HEK293 (cell line): ENCODE data around the gene CREB5.

Experiments
- CTCF ChIA-PET: fragments of 350-600 bp; formaldehyde crosslinking; extraction: SDS; loops from one replicate; lab custom pipeline; 2021; ENCODE audit warnings: antibody characterized with exemption; lab: Yijun Ruan, JAX
- POLR2A ChIA-PET: fragments of 300-600 bp; formaldehyde crosslinking; extraction: SDS; loops from one replicate; lab custom pipeline; 2020; ENCODE audit warnings: antibody characterized with exemption, inconsistent platforms; lab: Yijun Ruan, JAX
- H3K27ac ChIP-seq: fragments of 200-500 bp; sonication (Bioruptor generic); 2 replicates; pipeline ENCODE4 v1.5.1; 2014; ENCODE audit warnings: low read depth, low read length, control low read depth, inconsistent platforms; ENCODE audit errors: extremely low read depth
- H3K36me3 ChIP-seq, 2 experiments: fragments of 200-500 bp in 1 of 2; sonication (Bioruptor generic) in 1 of 2; 1 replicate in 1 of 2; 2 replicates in 1 of 2; pipeline ENCODE4 v1.5.1; 2014 to 2017; ENCODE audit warnings: inconsistent platforms in 2 of 2, low read length in 2 of 2; ENCODE audit not compliant: control insufficient read depth in 2 of 2, insufficient read depth in 1 of 2
- H3K4me1 ChIP-seq: fragments of 200-500 bp; sonication (Bioruptor generic); 2 replicates; pipeline ENCODE4 v1.5.1; 2014; ENCODE audit warnings: mild to moderate bottlenecking, low read length, inconsistent platforms; ENCODE audit not compliant: control insufficient read depth, insufficient read depth
- H3K4me3 ChIP-seq: 2 replicates; pipeline ENCODE4 v1.5.1; 2011; ENCODE audit warnings: low read depth, mild to moderate bottlenecking, control low read depth, low read length, moderate library complexity
- H3K9me3 ChIP-seq: fragments of 200-500 bp; sonication (Bioruptor generic); 2 replicates; pipeline ENCODE4 v1.5.1; 2014; ENCODE audit warnings: low read depth, low read length, inconsistent platforms; ENCODE audit not compliant: control insufficient read depth, insufficient read depth
- BCL11A ChIP-seq: fragments of 450-650 bp; formaldehyde crosslinking; IDR thresholded peaks from 2 replicates; pipeline ENCODE4 v1.5.1; 2016; ENCODE audit warnings: low read depth, missing biosample characterization, missing genetic modification characterization
- SCRT2 ChIP-seq: fragments of 450-650 bp; formaldehyde crosslinking; IDR thresholded peaks from 2 replicates; pipeline ENCODE4 v1.5.1; 2016; ENCODE audit warnings: missing biosample characterization, missing genetic modification characterization
- YY1 ChIP-seq: fragments of 450-650 bp; formaldehyde crosslinking; IDR thresholded peaks from 2 replicates; pipeline ENCODE4 v1.5.1; 2018; ENCODE audit warnings: missing biosample characterization, missing genetic modification characterization
- ZFP69B ChIP-seq: fragments of 450-650 bp; formaldehyde crosslinking; IDR thresholded peaks from 2 replicates; pipeline ENCODE4 v1.5.1; 2016; ENCODE audit warnings: missing biosample characterization, missing genetic modification characterization
- ZNF184 ChIP-seq: fragments of 450-650 bp; IDR thresholded peaks from 2 replicates; pipeline ENCODE4 v1.5.1; 2018; ENCODE audit warnings: missing biosample characterization, mild to moderate bottlenecking, missing genetic modification characterization
- ZNF2 ChIP-seq: fragments of 450-650 bp; formaldehyde crosslinking; IDR thresholded peaks from 2 replicates; pipeline ENCODE4 v1.5.1; 2016; ENCODE audit warnings: missing biosample characterization, missing genetic modification characterization
- ZNF335 ChIP-seq: fragments of 450-650 bp; formaldehyde crosslinking; conservative IDR thresholded peaks from 2 replicates; pipeline ENCODE4 v1.5.1; 2016; ENCODE audit warnings: missing biosample characterization, missing genetic modification characterization
- ZNF366 ChIP-seq: fragments of 450-650 bp; formaldehyde crosslinking; conservative IDR thresholded peaks from 2 replicates; pipeline ENCODE4 v1.5.1; 2016; ENCODE audit warnings: missing biosample characterization, missing genetic modification characterization
- ZNF394 ChIP-seq: fragments of 450-650 bp; formaldehyde crosslinking; IDR thresholded peaks from 2 replicates; pipeline ENCODE4 v1.5.1; 2016; ENCODE audit warnings: missing biosample characterization, missing genetic modification characterization, mild to moderate bottlenecking, moderate library complexity, borderline replicate concordance
- ZNF544 ChIP-seq: fragments of 450-650 bp; formaldehyde crosslinking; IDR thresholded peaks from 2 replicates; pipeline ENCODE4 v1.5.0; 2017; ENCODE audit warnings: missing biosample characterization, missing genetic modification characterization
- ZNF549 ChIP-seq: fragments of 450-650 bp; IDR thresholded peaks from 2 replicates; pipeline ENCODE4 v1.5.1; 2018; ENCODE audit warnings: missing biosample characterization, missing genetic modification characterization, mild to moderate bottlenecking, inconsistent platforms, moderate library complexity
- ZNF660 ChIP-seq: fragments of 450-650 bp; IDR thresholded peaks from 2 replicates; pipeline ENCODE4 v1.5.1; 2018; ENCODE audit warnings: missing biosample characterization, mild to moderate bottlenecking, missing genetic modification characterization
- ZNF701 ChIP-seq: fragments of 450-650 bp; formaldehyde crosslinking; IDR thresholded peaks from 2 replicates; pipeline ENCODE4 v1.5.1; 2016; ENCODE audit warnings: missing biosample characterization, missing genetic modification characterization
- ZNF830 ChIP-seq: fragments of 450-650 bp; IDR thresholded peaks from 2 replicates; pipeline ENCODE4 v1.5.0; 2018; ENCODE audit warnings: missing biosample characterization, missing genetic modification characterization, low read depth, mild to moderate bottlenecking, moderate library complexity
- ZNF837 ChIP-seq: fragments of 450-650 bp; formaldehyde crosslinking; IDR thresholded peaks from 2 replicates; pipeline ENCODE4 v1.5.1; 2016; ENCODE audit warnings: missing biosample characterization, missing genetic modification characterization
- TF ChIP-seq, protein P1 (sequence below): fragments of 450-650 bp; formaldehyde crosslinking; IDR thresholded peaks from 2 replicates; pipeline ENCODE4 v1.5.1; 2016; ENCODE audit warnings: missing biosample characterization, missing genetic modification characterization
- TF ChIP-seq, protein P2 (sequence below): fragments of 450-650 bp; formaldehyde crosslinking; IDR thresholded peaks from 2 replicates; pipeline ENCODE4 v1.5.1; 2016; ENCODE audit warnings: missing biosample characterization, missing genetic modification characterization, low read depth
- TF ChIP-seq, protein P3 (sequence below): fragments of 450-650 bp; formaldehyde crosslinking; IDR thresholded peaks from 2 replicates; pipeline ENCODE4 v1.5.1; 2016; ENCODE audit warnings: missing biosample characterization, missing genetic modification characterization
- TF ChIP-seq, protein P4 (sequence below): sonication (generic); formaldehyde crosslinking; IDR thresholded peaks from 2 replicates; pipeline ENCODE4 v1.8.1; 2022; ENCODE audit warnings: mild to moderate bottlenecking, moderate library complexity, missing genetic modification reagents
- TF ChIP-seq, protein P5 (sequence below): fragments of 450-650 bp; formaldehyde crosslinking; IDR thresholded peaks from 2 replicates; pipeline ENCODE4 v1.5.1; 2016; ENCODE audit warnings: missing biosample characterization, missing genetic modification characterization
- TF ChIP-seq, protein P6 (sequence below): fragments of 450-650 bp; formaldehyde crosslinking; IDR thresholded peaks from 2 replicates; pipeline ENCODE4 v1.5.1; 2016; ENCODE audit warnings: missing biosample characterization, missing genetic modification characterization
- TF ChIP-seq, protein P7 (sequence below): fragments of 450-650 bp; formaldehyde crosslinking; IDR thresholded peaks from 2 replicates; pipeline ENCODE4 v1.5.1; 2016; ENCODE audit warnings: missing biosample characterization, missing genetic modification characterization

Gene CREB5

DNA sequence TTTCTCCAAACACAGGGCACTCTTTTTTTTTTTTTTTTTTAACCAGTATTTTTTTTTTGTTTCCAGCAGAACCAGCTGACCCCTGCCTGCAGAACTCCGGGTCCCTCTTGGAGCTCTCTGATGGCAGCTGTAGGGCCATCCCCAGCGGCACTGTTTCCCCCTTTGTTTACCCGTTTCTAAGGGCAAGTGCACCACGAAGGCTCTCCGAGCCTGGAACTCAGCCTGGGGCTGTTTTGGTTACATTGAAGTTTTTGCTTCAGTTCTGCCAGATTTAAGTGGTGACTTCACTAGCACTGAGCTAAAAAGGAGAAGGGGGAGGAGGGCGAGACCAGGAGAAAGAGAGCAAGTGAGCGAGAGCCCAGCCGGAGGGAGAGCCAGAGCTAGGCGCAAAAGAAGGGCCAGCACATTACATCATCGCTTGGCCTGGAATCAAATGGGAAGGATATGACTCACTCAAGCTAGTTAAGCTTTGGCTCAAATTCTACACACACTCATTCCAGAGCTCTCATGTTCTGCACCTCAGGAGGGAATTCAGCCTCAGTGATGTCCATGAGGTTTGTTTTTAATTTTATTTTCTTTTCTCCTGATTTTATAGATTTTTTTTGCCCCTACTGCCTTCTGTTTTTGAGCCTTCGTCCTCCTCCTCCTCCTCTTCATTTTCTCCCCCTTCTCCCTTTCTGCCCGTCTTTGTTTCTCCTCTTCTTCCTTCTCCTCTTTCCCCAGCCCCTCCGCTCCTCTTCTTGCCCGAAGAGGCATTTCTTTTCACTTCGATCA, 273.5 kb downstream of the CREB5 start:
- CTCF ChIA-PET: interaction anchor here (0.6 to 0.9 kb wide), 5 partner anchors 44 to 420 kb away, joined by 3 to 7 read pairs (median 4); no protein-coding TSS in a partner anchor
- peak overlapping the region; percentile 32 for H3K4me3 ChIP-seq
- TF ChIP-seq ZNF2 (tag by site-specific recombination) (no peak), ZNF701 (no peak), ZFP69B (tag by site-specific recombination) (0 out of 2 replicates have a peak, but pooled peaks have one; percentile 16), ZNF366 (tag by site-specific recombination) (peak; percentile 94), ZNF394 (tag by site-specific recombination) (peak; percentile 50; the same call in 1 of the 2 replicates), YY1 (tag by site-specific recombination) (no peak), SCRT2 (no peak), ZNF335 (peak; percentile 68), ZNF549 (tag by site-specific recombination) (no peak), ZNF660 (tag by site-specific recombination) (peak; percentile 90), ZNF544 (tag by site-specific recombination) (no peak), ZNF830 (no peak), ZNF184 (tag by site-specific recombination) (peak; percentile 11; the same call in 1 of the 2 replicates), ZNF837 (tag by site-specific recombination) (no peak), BCL11A (tag by site-specific recombination) (peak; percentile 82; the same call in 1 of the 2 replicates)
- TF ChIP-seq, protein P1, sequence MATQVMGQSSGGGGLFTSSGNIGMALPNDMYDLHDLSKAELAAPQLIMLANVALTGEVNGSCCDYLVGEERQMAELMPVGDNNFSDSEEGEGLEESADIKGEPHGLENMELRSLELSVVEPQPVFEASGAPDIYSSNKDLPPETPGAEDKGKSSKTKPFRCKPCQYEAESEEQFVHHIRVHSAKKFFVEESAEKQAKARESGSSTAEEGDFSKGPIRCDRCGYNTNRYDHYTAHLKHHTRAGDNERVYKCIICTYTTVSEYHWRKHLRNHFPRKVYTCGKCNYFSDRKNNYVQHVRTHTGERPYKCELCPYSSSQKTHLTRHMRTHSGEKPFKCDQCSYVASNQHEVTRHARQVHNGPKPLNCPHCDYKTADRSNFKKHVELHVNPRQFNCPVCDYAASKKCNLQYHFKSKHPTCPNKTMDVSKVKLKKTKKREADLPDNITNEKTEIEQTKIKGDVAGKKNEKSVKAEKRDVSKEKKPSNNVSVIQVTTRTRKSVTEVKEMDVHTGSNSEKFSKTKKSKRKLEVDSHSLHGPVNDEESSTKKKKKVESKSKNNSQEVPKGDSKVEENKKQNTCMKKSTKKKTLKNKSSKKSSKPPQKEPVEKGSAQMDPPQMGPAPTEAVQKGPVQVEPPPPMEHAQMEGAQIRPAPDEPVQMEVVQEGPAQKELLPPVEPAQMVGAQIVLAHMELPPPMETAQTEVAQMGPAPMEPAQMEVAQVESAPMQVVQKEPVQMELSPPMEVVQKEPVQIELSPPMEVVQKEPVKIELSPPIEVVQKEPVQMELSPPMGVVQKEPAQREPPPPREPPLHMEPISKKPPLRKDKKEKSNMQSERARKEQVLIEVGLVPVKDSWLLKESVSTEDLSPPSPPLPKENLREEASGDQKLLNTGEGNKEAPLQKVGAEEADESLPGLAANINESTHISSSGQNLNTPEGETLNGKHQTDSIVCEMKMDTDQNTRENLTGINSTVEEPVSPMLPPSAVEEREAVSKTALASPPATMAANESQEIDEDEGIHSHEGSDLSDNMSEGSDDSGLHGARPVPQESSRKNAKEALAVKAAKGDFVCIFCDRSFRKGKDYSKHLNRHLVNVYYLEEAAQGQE (tag by site-specific recombination): no peak
- TF ChIP-seq, protein P2, sequence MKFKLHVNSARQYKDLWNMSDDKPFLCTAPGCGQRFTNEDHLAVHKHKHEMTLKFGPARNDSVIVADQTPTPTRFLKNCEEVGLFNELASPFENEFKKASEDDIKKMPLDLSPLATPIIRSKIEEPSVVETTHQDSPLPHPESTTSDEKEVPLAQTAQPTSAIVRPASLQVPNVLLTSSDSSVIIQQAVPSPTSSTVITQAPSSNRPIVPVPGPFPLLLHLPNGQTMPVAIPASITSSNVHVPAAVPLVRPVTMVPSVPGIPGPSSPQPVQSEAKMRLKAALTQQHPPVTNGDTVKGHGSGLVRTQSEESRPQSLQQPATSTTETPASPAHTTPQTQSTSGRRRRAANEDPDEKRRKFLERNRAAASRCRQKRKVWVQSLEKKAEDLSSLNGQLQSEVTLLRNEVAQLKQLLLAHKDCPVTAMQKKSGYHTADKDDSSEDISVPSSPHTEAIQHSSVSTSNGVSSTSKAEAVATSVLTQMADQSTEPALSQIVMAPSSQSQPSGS (tag by site-specific recombination): peak; percentile 98
- TF ChIP-seq, protein P3, sequence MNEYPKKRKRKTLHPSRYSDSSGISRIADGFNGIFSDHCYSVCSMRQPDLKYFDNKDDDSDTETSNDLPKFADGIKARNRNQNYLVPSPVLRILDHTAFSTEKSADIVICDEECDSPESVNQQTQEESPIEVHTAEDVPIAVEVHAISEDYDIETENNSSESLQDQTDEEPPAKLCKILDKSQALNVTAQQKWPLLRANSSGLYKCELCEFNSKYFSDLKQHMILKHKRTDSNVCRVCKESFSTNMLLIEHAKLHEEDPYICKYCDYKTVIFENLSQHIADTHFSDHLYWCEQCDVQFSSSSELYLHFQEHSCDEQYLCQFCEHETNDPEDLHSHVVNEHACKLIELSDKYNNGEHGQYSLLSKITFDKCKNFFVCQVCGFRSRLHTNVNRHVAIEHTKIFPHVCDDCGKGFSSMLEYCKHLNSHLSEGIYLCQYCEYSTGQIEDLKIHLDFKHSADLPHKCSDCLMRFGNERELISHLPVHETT: peak; percentile 71
- TF ChIP-seq, protein P4, sequence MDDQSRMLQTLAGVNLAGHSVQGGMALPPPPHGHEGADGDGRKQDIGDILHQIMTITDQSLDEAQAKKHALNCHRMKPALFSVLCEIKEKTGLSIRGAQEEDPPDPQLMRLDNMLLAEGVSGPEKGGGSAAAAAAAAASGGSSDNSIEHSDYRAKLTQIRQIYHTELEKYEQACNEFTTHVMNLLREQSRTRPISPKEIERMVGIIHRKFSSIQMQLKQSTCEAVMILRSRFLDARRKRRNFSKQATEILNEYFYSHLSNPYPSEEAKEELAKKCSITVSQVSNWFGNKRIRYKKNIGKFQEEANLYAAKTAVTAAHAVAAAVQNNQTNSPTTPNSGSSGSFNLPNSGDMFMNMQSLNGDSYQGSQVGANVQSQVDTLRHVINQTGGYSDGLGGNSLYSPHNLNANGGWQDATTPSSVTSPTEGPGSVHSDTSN (CRISPR knock-in tag): no peak
- TF ChIP-seq, protein P5, sequence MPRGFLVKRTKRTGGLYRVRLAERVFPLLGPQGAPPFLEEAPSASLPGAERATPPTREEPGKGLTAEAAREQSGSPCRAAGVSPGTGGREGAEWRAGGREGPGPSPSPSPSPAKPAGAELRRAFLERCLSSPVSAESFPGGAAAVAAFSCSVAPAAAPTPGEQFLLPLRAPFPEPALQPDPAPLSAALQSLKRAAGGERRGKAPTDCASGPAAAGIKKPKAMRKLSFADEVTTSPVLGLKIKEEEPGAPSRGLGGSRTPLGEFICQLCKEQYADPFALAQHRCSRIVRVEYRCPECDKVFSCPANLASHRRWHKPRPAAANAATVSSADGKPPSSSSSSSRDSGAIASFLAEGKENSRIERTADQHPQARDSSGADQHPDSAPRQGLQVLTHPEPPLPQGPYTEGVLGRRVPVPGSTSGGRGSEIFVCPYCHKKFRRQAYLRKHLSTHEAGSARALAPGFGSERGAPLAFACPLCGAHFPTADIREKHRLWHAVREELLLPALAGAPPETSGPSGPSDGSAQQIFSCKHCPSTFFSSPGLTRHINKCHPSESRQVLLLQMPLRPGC (tag by site-specific recombination): peak; percentile 96
- TF ChIP-seq, protein P6, sequence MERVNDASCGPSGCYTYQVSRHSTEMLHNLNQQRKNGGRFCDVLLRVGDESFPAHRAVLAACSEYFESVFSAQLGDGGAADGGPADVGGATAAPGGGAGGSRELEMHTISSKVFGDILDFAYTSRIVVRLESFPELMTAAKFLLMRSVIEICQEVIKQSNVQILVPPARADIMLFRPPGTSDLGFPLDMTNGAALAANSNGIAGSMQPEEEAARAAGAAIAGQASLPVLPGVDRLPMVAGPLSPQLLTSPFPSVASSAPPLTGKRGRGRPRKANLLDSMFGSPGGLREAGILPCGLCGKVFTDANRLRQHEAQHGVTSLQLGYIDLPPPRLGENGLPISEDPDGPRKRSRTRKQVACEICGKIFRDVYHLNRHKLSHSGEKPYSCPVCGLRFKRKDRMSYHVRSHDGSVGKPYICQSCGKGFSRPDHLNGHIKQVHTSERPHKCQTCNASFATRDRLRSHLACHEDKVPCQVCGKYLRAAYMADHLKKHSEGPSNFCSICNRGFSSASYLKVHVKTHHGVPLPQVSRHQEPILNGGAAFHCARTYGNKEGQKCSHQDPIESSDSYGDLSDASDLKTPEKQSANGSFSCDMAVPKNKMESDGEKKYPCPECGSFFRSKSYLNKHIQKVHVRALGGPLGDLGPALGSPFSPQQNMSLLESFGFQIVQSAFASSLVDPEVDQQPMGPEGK (tag by site-specific recombination): peak; percentile 55
- TF ChIP-seq, protein P7, sequence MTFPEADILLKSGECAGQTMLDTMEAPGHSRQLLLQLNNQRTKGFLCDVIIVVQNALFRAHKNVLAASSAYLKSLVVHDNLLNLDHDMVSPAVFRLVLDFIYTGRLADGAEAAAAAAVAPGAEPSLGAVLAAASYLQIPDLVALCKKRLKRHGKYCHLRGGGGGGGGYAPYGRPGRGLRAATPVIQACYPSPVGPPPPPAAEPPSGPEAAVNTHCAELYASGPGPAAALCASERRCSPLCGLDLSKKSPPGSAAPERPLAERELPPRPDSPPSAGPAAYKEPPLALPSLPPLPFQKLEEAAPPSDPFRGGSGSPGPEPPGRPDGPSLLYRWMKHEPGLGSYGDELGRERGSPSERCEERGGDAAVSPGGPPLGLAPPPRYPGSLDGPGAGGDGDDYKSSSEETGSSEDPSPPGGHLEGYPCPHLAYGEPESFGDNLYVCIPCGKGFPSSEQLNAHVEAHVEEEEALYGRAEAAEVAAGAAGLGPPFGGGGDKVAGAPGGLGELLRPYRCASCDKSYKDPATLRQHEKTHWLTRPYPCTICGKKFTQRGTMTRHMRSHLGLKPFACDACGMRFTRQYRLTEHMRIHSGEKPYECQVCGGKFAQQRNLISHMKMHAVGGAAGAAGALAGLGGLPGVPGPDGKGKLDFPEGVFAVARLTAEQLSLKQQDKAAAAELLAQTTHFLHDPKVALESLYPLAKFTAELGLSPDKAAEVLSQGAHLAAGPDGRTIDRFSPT: peak; percentile 74

More for the DNA sequence above, 273.5 kb downstream of the CREB5 start:
- peak overlapping the region; percentile 97 for H3K27ac ChIP-seq
- H3K4me1 ChIP-seq: peaks cover 17% of the 10 kb centered on the region
- POLR2A ChIA-PET: interaction anchor here (0.6 to 0.7 kb wide), 6 partner anchors 14 to 371 kb away, joined by 3 to 10 read pairs (median 4); no protein-coding TSS in a partner anchor
- H3K9me3 ChIP-seq: no peaks in the 10 kb centered on the region
- H3K36me3 ChIP-seq: no peaks in the 10 kb centered on the region
